Gastroesophageal sphincter (tissue), 3 donors: ENCODE data around the gene PPIF.

Experiments used
- EP300 ChIP-seq: sonication (generic); formaldehyde crosslinking; IDR thresholded peaks from one replicate; pipeline ENCODE4 v1.6.1; 2017; ENCODE audit warnings: antibody characterized with exemption, mild to moderate bottlenecking
- POLR2A ChIP-seq, 2 donors: fragments of 450-650 bp; IDR thresholded peaks; one replicate each; pipeline ENCODE4 v1.6.1; 2017; ENCODE audit warnings: antibody characterized with exemption in 2 of 2, mild to moderate bottlenecking in 2 of 2, moderate library complexity in 1 of 2
- POLR2AphosphoS5 ChIP-seq: sonication (generic); formaldehyde crosslinking; IDR thresholded peaks from one replicate; pipeline ENCODE4 v1.6.1; 2017; ENCODE audit warnings: antibody characterized with exemption
- TF ChIP-seq, protein P1 (sequence below), 4 experiments: fragments of 200-600 bp in 2 of 4; fragments of 450-650 bp in 2 of 4; sonication (generic) in 1 of 4; IDR thresholded peaks; one replicate each; pipeline ENCODE4 v1.5.1; 2017 to 2019; ENCODE audit warnings: antibody characterized with exemption in 4 of 4, mild to moderate bottlenecking in 2 of 4, moderate library complexity in 2 of 4

DNA sequence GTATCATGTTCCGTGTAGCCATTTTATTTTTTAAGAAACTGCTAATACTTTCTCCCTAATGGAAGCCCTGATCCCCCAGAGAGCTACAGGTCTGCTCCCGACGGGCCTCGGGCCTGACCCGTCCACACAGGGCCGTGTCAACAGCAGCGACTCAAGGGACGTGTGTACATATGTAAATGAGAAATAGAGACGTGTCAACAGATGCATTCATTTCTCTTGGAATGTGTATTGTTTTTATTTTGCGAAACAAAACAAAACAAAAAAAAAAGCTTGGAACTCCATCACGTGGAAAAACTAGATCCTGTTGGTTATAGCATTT lies 31.7 kb upstream of the PPIF start:
- TF ChIP-seq, protein P1, sequence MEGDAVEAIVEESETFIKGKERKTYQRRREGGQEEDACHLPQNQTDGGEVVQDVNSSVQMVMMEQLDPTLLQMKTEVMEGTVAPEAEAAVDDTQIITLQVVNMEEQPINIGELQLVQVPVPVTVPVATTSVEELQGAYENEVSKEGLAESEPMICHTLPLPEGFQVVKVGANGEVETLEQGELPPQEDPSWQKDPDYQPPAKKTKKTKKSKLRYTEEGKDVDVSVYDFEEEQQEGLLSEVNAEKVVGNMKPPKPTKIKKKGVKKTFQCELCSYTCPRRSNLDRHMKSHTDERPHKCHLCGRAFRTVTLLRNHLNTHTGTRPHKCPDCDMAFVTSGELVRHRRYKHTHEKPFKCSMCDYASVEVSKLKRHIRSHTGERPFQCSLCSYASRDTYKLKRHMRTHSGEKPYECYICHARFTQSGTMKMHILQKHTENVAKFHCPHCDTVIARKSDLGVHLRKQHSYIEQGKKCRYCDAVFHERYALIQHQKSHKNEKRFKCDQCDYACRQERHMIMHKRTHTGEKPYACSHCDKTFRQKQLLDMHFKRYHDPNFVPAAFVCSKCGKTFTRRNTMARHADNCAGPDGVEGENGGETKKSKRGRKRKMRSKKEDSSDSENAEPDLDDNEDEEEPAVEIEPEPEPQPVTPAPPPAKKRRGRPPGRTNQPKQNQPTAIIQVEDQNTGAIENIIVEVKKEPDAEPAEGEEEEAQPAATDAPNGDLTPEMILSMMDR (IDR thresholded peaks at IDR 0.05), result no peak
- TF ChIP-seq POLR2AphosphoS5, result no peak
- TF ChIP-seq EP300, result no peak
- no peak for TF ChIP-seq POLR2A (IDR thresholded peaks at IDR 0.05)
